Measurements from ENCODE around the gene RNF208. TPM values are rescaled to one million over a fixed set of nuclear protein-coding genes. Genes with fewer than 3 reads are reported as not detected.

The RNF208 gene
- total and polyA plus RNA-seq, 2 donors (not counting 1 experiment from before 2014, with no cell fraction given): 1.1 to 1.4 TPM

- H3K27ac Mint-ChIP-seq: no peak overlapping the region
- Histone ChIP-seq H2AFZ (ENCODE audit: insufficient read depth, low read depth, low read length, poor library complexity, severe bottlenecking) (no peak overlapping the region), H3K4me2 (replicated peaks; ENCODE audit: low read depth, low read length, poor library complexity, severe bottlenecking) (no peak overlapping the region), H3K36me3 (replicated peaks in 1 of 2; ENCODE audit: control extremely low read depth in 1 of 2, control insufficient read depth in 1 of 2, extremely low read depth in 1 of 2, insufficient read depth in 2 of 2, low read length in 1 of 2) (no peaks in the 10 kb centered on the region), H3K79me2 (ENCODE audit: control insufficient read depth, insufficient read depth, low read length) (peaks cover 3% of the 10 kb centered on the region), H3K9ac (ENCODE audit: low read length) (no peak overlapping the region), H3K9me3 (ENCODE audit: control extremely low read depth in 1 of 3, control insufficient read depth in 2 of 3, insufficient read depth in 1 of 3, low read length in 2 of 3) (no peaks in the 10 kb centered on the region), H3K4me1 (ENCODE audit: control insufficient read depth in 2 of 2, insufficient read depth in 2 of 2, low read length in 2 of 2) (peaks cover 5 to 12% of the 10 kb centered on the region in 2 donors), H3K4me3 (ENCODE audit: control extremely low read depth in 1 of 5, extremely low read depth in 1 of 5, insufficient read depth in 1 of 5, low read depth in 2 of 5, low read length in 4 of 5) (no peak overlapping the region), H4K20me1 (ENCODE audit: control insufficient read depth, insufficient read depth, low read length, poor library complexity, severe bottlenecking) (peaks cover 3% of the 10 kb centered on the region), H3K27ac (ENCODE audit: low read length in 2 of 2) (no peak overlapping the region), H3K27me3 (replicated peaks in 1 of 4; ENCODE audit: control extremely low read depth in 1 of 4, control insufficient read depth in 3 of 4, insufficient read depth in 4 of 4, low read length in 3 of 4) (no peaks in the 10 kb centered on the region)
- ATAC-seq (ENCODE audit: low read depth) (no peak), DNase-seq (no peak)
- ChIA-PET CTCF (interaction anchor here (1.1 kb wide), 1 partner anchor 14 kb away, joined by 3 read pairs; no protein-coding TSS in a partner anchor), POLR2A (no interaction called here)
- H3K4me1 Mint-ChIP-seq: peaks cover 12% of the 10 kb centered on the region
- WGBS (ENCODE audit: insufficient coverage): 88% methylated on average over 14 of the region's 18 CpGs
- no peaks in the 10 kb centered on the region for H3K9me3 Mint-ChIP-seq (ENCODE audit: insufficient read depth)
- H3K27me3 Mint-ChIP-seq: no peaks in the 10 kb centered on the region
- H3K4me3 Mint-ChIP-seq: no peak overlapping the region
- TF ChIP-seq CTCF (IDR thresholded peaks at IDR 0.05): no peak
- intact Hi-C loops (cut with micrococcal nuclease): no loop called here
Measured at GRCh38 chr9:137250329-137251193, 28.5 kb upstream of the RNF208 start.

- Mint-ChIP-seq H3K4me1 (peaks cover 9% of the 10 kb centered on the region), H3K27me3 (no peaks in the 10 kb centered on the region), H3K27ac (no peak overlapping the region), H3K9me3 (ENCODE audit: insufficient read depth) (no peaks in the 10 kb centered on the region), H3K4me3 (no peak overlapping the region)
- DNase-seq (no peak), ATAC-seq (ENCODE audit: low read depth) (no peak)
- Histone ChIP-seq H3K36me3 (replicated peaks in 1 of 2; ENCODE audit: control extremely low read depth in 1 of 2, control insufficient read depth in 1 of 2, extremely low read depth in 1 of 2, insufficient read depth in 2 of 2, low read length in 1 of 2) (peaks cover 0 to 9% of the 10 kb centered on the region in 2 experiments), H3K9me3 (ENCODE audit: control extremely low read depth in 1 of 3, control insufficient read depth in 2 of 3, insufficient read depth in 1 of 3, low read length in 2 of 3) (no peaks in the 10 kb centered on the region), H3K4me1 (ENCODE audit: control insufficient read depth in 2 of 2, insufficient read depth in 2 of 2, low read length in 2 of 2) (peaks cover 0 to 2% of the 10 kb centered on the region in 2 donors), H3K4me3 (ENCODE audit: control extremely low read depth in 1 of 5, extremely low read depth in 1 of 5, insufficient read depth in 1 of 5, low read depth in 2 of 5, low read length in 4 of 5) (no peak overlapping the region), H3K79me2 (ENCODE audit: control insufficient read depth, insufficient read depth, low read length) (peaks cover 19% of the 10 kb centered on the region), H2AFZ (ENCODE audit: insufficient read depth, low read depth, low read length, poor library complexity, severe bottlenecking) (no peak overlapping the region), H3K27ac (ENCODE audit: low read length in 2 of 2) (no peak overlapping the region), H3K4me2 (replicated peaks; ENCODE audit: low read depth, low read length, poor library complexity, severe bottlenecking) (no peak overlapping the region), H4K20me1 (ENCODE audit: control insufficient read depth, insufficient read depth, low read length, poor library complexity, severe bottlenecking) (peaks cover 15% of the 10 kb centered on the region), H3K27me3 (replicated peaks in 1 of 4; ENCODE audit: control extremely low read depth in 1 of 4, control insufficient read depth in 3 of 4, insufficient read depth in 4 of 4, low read length in 3 of 4) (no peaks in the 10 kb centered on the region), H3K9ac (ENCODE audit: low read length) (no peak overlapping the region)
- no CpG with 5 or more reads among the region's 6 CpGs for WGBS (ENCODE audit: insufficient coverage)
- POLR2A ChIA-PET: no interaction called here
- intact Hi-C loops (cut with micrococcal nuclease): no loop called here
- TF ChIP-seq CTCF (IDR thresholded peaks at IDR 0.05) (no peak), EZH2 (IDR thresholded peaks at IDR 0.05; ENCODE audit: borderline replicate concordance, insufficient read depth, low read depth, low read length, poor library complexity, severe bottlenecking) (no peak)
- CTCF ChIA-PET: interaction anchor here (0.7 to 2.5 kb wide), 2 partner anchors 11 to 18 kb away, joined by 3 to 13 read pairs; no protein-coding TSS in a partner anchor
Measured at GRCh38 chr9:137247916-137248175, 25.8 kb upstream of the RNF208 start.

Measured in B cell (primary cell).